HEK293 (cell line): ENCODE measurements around the gene EDC3.

Experiments
- KLF10 ChIP-seq: fragments of 450-650 bp; IDR thresholded peaks from 2 replicates; pipeline ENCODE4 v1.5.1; 2018; ENCODE audit warnings: missing biosample characterization, mild to moderate bottlenecking, missing genetic modification characterization
- SP2 ChIP-seq: fragments of 450-650 bp; formaldehyde crosslinking; IDR thresholded peaks from 2 replicates; pipeline ENCODE4 v1.5.1; 2016; ENCODE audit warnings: missing biosample characterization, missing genetic modification characterization
- YY1 ChIP-seq: fragments of 450-650 bp; formaldehyde crosslinking; IDR thresholded peaks from 2 replicates; pipeline ENCODE4 v1.5.1; 2018; ENCODE audit warnings: missing biosample characterization, missing genetic modification characterization
- YY2 ChIP-seq: fragments of 450-650 bp; formaldehyde crosslinking; IDR thresholded peaks from 2 replicates; pipeline ENCODE4 v1.5.1; 2016; ENCODE audit warnings: missing biosample characterization, missing genetic modification characterization
- ZBTB48 ChIP-seq: fragments of 450-650 bp; formaldehyde crosslinking; IDR thresholded peaks from 2 replicates; pipeline ENCODE4 v1.5.1; 2016; ENCODE audit warnings: missing biosample characterization, missing genetic modification characterization
- ZFP41 ChIP-seq: fragments of 450-650 bp; formaldehyde crosslinking; IDR thresholded peaks from 2 replicates; pipeline ENCODE4 v1.5.1; 2016; ENCODE audit warnings: missing biosample characterization, missing genetic modification characterization, borderline replicate concordance
- ZIC2 ChIP-seq: fragments of 450-650 bp; formaldehyde crosslinking; IDR thresholded peaks from 2 replicates; pipeline ENCODE4 v1.5.1; 2016; ENCODE audit warnings: missing biosample characterization, missing genetic modification characterization
- ZNF214 ChIP-seq: fragments of 450-650 bp; formaldehyde crosslinking; IDR thresholded peaks from 2 replicates; pipeline ENCODE4 v1.5.1; 2017; ENCODE audit warnings: missing biosample characterization, mild to moderate bottlenecking, missing genetic modification characterization, borderline replicate concordance
- ZNF266 ChIP-seq: fragments of 450-650 bp; formaldehyde crosslinking; IDR thresholded peaks from 2 replicates; pipeline ENCODE4 v1.5.1; 2016; ENCODE audit warnings: missing biosample characterization, missing genetic modification characterization, low read depth
- ZNF311 ChIP-seq: fragments of 450-650 bp; formaldehyde crosslinking; IDR thresholded peaks from 2 replicates; pipeline ENCODE4 v1.5.1; 2017; ENCODE audit warnings: missing biosample characterization, missing genetic modification characterization, borderline replicate concordance
- ZNF350 ChIP-seq: fragments of 450-650 bp; formaldehyde crosslinking; IDR thresholded peaks from 2 replicates; pipeline ENCODE4 v1.5.0; 2017; ENCODE audit warnings: missing biosample characterization, mild to moderate bottlenecking, missing genetic modification characterization
- ZNF37A ChIP-seq: fragments of 450-650 bp; IDR thresholded peaks from 2 replicates; pipeline ENCODE4 v1.5.1; 2018; ENCODE audit warnings: missing biosample characterization, missing genetic modification characterization
- ZNF624 ChIP-seq: fragments of 450-650 bp; formaldehyde crosslinking; IDR thresholded peaks from 2 replicates; pipeline ENCODE4 v1.5.1; 2017; ENCODE audit warnings: missing biosample characterization, missing genetic modification characterization
- ZNF654 ChIP-seq: fragments of 450-650 bp; formaldehyde crosslinking; IDR thresholded peaks from 2 replicates; pipeline ENCODE4 v1.5.1; 2016; ENCODE audit warnings: low read depth, missing biosample characterization, missing genetic modification characterization
- ZNF660 ChIP-seq: fragments of 450-650 bp; IDR thresholded peaks from 2 replicates; pipeline ENCODE4 v1.5.1; 2018; ENCODE audit warnings: missing biosample characterization, mild to moderate bottlenecking, missing genetic modification characterization
- ZNF670 ChIP-seq: fragments of 450-650 bp; formaldehyde crosslinking; IDR thresholded peaks from 2 replicates; pipeline ENCODE4 v1.5.1; 2016; ENCODE audit warnings: missing biosample characterization, missing genetic modification characterization, low read depth
- ZNF677 ChIP-seq: fragments of 450-650 bp; IDR thresholded peaks from 2 replicates; pipeline ENCODE4 v1.5.0; 2018; ENCODE audit warnings: missing biosample characterization, mild to moderate bottlenecking, missing genetic modification characterization, moderate library complexity
- TF ChIP-seq, protein P1 (sequence below): fragments of 450-650 bp; formaldehyde crosslinking; IDR thresholded peaks from 2 replicates; pipeline ENCODE4 v1.5.1; 2017; ENCODE audit warnings: missing biosample characterization, missing genetic modification characterization
- TF ChIP-seq, protein P2 (sequence below): fragments of 450-650 bp; formaldehyde crosslinking; IDR thresholded peaks from 2 replicates; pipeline ENCODE4 v1.5.1; 2016; ENCODE audit warnings: missing biosample characterization, missing genetic modification characterization
- TF ChIP-seq, protein P3 (sequence below): fragments of 450-650 bp; IDR thresholded peaks from 2 replicates; pipeline ENCODE4 v1.5.1; 2018; ENCODE audit warnings: missing biosample characterization, mild to moderate bottlenecking, missing genetic modification characterization
- TF ChIP-seq, protein P4 (sequence below): fragments of 450-650 bp; IDR thresholded peaks from 2 replicates; pipeline ENCODE4 v1.5.1; 2018; ENCODE audit warnings: missing biosample characterization, missing genetic modification characterization
- TF ChIP-seq, protein P5 (sequence below): fragments of 450-650 bp; formaldehyde crosslinking; IDR thresholded peaks from 2 replicates; pipeline ENCODE4 v1.5.1; 2016; ENCODE audit warnings: missing biosample characterization, missing genetic modification characterization
- TF ChIP-seq, protein P6 (sequence below): fragments of 450-650 bp; formaldehyde crosslinking; IDR thresholded peaks from 2 replicates; pipeline ENCODE4 v1.5.1; 2016; ENCODE audit warnings: missing biosample characterization, missing genetic modification characterization
- TF ChIP-seq, protein P7 (sequence below): fragments of 450-650 bp; formaldehyde crosslinking; IDR thresholded peaks from 2 replicates; pipeline ENCODE4 v1.5.1; 2017; ENCODE audit warnings: missing biosample characterization, missing genetic modification characterization
- TF ChIP-seq, protein P8 (sequence below): fragments of 450-650 bp; formaldehyde crosslinking; IDR thresholded peaks from 2 replicates; pipeline ENCODE4 v1.5.0; 2017; ENCODE audit warnings: missing biosample characterization, missing genetic modification characterization, borderline replicate concordance

Gene EDC3

DNA sequence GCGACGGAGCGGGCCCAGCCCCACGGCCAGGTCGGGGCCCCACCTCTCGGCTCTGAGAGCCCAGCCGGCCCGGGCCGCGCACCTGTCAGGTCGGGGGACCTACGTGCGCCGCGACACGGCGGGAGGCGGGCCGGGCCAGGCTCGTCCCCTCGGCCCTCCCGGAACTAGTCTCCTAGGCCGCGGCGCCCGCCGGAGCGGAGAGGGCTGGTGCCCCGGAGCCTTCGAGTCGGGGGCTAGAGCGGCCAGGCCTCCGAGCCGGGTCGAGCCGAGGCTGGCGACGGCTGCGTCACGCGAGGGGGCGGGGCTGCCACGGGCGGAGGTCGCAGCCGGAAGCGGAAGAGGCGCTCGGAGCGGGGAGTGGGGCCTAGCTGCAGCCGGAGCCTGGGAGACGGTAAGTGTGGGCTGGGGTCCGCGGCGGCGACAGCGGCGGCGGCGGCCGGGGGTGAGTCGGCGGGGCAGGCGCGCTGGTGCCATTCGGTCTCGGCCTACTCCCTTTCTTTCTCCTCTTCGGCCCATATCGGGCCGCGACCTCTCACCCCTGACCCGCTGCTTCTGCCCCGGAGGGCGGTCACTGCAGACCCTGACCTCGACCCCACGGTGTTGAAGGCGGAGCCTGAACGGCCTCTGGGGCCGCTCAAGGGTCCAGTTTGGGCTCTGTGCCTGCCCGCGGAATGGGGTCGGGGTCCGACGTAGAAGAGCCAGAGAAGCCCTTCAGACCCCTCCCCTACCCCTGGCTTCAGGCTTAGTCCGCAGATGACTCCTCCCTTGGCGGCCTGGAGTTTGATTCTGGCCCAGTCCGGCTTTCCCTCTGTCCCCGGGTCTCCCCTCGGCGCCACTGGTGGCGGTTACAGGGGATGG, 80.1 kb downstream of the EDC3 start, which contains the start of gene CLK3 (continued):
- TF ChIP-seq, protein P1, sequence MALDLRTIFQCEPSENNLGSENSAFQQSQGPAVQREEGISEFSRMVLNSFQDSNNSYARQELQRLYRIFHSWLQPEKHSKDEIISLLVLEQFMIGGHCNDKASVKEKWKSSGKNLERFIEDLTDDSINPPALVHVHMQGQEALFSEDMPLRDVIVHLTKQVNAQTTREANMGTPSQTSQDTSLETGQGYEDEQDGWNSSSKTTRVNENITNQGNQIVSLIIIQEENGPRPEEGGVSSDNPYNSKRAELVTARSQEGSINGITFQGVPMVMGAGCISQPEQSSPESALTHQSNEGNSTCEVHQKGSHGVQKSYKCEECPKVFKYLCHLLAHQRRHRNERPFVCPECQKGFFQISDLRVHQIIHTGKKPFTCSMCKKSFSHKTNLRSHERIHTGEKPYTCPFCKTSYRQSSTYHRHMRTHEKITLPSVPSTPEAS (tag by site-specific recombination): no peak
- TF ChIP-seq, protein P2, sequence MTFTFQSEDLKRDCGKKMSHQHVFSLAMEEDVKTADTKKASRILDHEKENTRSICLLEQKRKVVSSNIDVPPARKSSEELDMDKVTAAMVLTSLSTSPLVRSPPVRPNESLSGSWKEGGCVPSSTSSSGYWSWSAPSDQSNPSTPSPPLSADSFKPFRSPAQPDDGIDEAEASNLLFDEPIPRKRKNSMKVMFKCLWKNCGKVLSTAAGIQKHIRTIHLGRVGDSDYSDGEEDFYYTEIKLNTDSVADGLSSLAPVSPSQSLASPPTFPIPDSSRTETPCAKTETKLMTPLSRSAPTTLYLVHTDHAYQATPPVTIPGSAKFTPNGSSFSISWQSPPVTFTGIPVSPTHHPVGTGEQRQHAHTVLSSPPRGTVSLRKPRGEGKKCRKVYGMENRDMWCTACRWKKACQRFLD: 0 out of 2 replicates have a peak, but pooled peaks have one; percentile 48
- TF ChIP-seq YY2 (tag by site-specific recombination) (no peak), ZNF37A (peak; percentile 21; the same call in 1 of the 2 replicates), YY1 (tag by site-specific recombination) (peak; percentile 62; the same call in 1 of the 2 replicates), ZNF214 (no peak), SP2 (tag by site-specific recombination) (peak; percentile 84), ZNF350 (tag by site-specific recombination) (no peak; the same call in 1 of the 2 replicates), ZNF677 (tag by site-specific recombination) (peak; percentile 6; the same call in 1 of the 2 replicates), ZNF654 (tag by site-specific recombination) (no peak), ZNF670 (tag by site-specific recombination) (no peak), ZBTB48 (tag by site-specific recombination) (peak; percentile 39; the same call in 1 of the 2 replicates), ZNF311 (tag by site-specific recombination) (no peak), ZIC2 (tag by site-specific recombination) (no peak), ZNF660 (peak; percentile 98), ZNF266 (tag by site-specific recombination) (0 out of 2 replicates have a peak, but pooled peaks have one; percentile 6), ZNF624 (tag by site-specific recombination) (no peak), ZFP41 (tag by site-specific recombination) (no peak), KLF10 (tag by site-specific recombination) (peak; percentile 96)
- TF ChIP-seq, protein P3, sequence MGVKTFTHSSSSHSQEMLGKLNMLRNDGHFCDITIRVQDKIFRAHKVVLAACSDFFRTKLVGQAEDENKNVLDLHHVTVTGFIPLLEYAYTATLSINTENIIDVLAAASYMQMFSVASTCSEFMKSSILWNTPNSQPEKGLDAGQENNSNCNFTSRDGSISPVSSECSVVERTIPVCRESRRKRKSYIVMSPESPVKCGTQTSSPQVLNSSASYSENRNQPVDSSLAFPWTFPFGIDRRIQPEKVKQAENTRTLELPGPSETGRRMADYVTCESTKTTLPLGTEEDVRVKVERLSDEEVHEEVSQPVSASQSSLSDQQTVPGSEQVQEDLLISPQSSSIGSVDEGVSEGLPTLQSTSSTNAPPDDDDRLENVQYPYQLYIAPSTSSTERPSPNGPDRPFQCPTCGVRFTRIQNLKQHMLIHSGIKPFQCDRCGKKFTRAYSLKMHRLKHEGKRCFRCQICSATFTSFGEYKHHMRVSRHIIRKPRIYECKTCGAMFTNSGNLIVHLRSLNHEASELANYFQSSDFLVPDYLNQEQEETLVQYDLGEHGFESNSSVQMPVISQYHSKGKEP (tag by site-specific recombination): peak; percentile 76
- TF ChIP-seq, protein P4, sequence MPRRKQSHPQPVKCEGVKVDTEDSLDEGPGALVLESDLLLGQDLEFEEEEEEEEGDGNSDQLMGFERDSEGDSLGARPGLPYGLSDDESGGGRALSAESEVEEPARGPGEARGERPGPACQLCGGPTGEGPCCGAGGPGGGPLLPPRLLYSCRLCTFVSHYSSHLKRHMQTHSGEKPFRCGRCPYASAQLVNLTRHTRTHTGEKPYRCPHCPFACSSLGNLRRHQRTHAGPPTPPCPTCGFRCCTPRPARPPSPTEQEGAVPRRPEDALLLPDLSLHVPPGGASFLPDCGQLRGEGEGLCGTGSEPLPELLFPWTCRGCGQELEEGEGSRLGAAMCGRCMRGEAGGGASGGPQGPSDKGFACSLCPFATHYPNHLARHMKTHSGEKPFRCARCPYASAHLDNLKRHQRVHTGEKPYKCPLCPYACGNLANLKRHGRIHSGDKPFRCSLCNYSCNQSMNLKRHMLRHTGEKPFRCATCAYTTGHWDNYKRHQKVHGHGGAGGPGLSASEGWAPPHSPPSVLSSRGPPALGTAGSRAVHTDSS (tag by site-specific recombination): 0 out of 2 replicates have a peak, but pooled peaks have one; percentile 29
- TF ChIP-seq, protein P5, sequence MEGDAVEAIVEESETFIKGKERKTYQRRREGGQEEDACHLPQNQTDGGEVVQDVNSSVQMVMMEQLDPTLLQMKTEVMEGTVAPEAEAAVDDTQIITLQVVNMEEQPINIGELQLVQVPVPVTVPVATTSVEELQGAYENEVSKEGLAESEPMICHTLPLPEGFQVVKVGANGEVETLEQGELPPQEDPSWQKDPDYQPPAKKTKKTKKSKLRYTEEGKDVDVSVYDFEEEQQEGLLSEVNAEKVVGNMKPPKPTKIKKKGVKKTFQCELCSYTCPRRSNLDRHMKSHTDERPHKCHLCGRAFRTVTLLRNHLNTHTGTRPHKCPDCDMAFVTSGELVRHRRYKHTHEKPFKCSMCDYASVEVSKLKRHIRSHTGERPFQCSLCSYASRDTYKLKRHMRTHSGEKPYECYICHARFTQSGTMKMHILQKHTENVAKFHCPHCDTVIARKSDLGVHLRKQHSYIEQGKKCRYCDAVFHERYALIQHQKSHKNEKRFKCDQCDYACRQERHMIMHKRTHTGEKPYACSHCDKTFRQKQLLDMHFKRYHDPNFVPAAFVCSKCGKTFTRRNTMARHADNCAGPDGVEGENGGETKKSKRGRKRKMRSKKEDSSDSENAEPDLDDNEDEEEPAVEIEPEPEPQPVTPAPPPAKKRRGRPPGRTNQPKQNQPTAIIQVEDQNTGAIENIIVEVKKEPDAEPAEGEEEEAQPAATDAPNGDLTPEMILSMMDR (tag by site-specific recombination): no peak
- TF ChIP-seq, protein P6, sequence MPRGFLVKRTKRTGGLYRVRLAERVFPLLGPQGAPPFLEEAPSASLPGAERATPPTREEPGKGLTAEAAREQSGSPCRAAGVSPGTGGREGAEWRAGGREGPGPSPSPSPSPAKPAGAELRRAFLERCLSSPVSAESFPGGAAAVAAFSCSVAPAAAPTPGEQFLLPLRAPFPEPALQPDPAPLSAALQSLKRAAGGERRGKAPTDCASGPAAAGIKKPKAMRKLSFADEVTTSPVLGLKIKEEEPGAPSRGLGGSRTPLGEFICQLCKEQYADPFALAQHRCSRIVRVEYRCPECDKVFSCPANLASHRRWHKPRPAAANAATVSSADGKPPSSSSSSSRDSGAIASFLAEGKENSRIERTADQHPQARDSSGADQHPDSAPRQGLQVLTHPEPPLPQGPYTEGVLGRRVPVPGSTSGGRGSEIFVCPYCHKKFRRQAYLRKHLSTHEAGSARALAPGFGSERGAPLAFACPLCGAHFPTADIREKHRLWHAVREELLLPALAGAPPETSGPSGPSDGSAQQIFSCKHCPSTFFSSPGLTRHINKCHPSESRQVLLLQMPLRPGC (tag by site-specific recombination): peak; percentile 15; the same call in 1 of the 2 replicates
- TF ChIP-seq, protein P7, sequence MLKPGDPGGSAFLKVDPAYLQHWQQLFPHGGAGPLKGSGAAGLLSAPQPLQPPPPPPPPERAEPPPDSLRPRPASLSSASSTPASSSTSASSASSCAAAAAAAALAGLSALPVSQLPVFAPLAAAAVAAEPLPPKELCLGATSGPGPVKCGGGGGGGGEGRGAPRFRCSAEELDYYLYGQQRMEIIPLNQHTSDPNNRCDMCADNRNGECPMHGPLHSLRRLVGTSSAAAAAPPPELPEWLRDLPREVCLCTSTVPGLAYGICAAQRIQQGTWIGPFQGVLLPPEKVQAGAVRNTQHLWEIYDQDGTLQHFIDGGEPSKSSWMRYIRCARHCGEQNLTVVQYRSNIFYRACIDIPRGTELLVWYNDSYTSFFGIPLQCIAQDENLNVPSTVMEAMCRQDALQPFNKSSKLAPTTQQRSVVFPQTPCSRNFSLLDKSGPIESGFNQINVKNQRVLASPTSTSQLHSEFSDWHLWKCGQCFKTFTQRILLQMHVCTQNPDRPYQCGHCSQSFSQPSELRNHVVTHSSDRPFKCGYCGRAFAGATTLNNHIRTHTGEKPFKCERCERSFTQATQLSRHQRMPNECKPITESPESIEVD (tag by site-specific recombination): no peak
- TF ChIP-seq, protein P8, sequence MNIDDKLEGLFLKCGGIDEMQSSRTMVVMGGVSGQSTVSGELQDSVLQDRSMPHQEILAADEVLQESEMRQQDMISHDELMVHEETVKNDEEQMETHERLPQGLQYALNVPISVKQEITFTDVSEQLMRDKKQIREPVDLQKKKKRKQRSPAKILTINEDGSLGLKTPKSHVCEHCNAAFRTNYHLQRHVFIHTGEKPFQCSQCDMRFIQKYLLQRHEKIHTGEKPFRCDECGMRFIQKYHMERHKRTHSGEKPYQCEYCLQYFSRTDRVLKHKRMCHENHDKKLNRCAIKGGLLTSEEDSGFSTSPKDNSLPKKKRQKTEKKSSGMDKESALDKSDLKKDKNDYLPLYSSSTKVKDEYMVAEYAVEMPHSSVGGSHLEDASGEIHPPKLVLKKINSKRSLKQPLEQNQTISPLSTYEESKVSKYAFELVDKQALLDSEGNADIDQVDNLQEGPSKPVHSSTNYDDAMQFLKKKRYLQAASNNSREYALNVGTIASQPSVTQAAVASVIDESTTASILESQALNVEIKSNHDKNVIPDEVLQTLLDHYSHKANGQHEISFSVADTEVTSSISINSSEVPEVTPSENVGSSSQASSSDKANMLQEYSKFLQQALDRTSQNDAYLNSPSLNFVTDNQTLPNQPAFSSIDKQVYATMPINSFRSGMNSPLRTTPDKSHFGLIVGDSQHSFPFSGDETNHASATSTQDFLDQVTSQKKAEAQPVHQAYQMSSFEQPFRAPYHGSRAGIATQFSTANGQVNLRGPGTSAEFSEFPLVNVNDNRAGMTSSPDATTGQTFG: peak; percentile 31; the same call in 1 of the 2 replicates
